Measurements from ENCODE around the gene NEIL3. TPM values are rescaled to one million over a fixed set of nuclear protein-coding genes. Genes with fewer than 3 reads are reported as not detected.

The NEIL3 gene
- total RNA-seq, 1 donor from 2014 or later, result 0.98 TPM

DNA sequence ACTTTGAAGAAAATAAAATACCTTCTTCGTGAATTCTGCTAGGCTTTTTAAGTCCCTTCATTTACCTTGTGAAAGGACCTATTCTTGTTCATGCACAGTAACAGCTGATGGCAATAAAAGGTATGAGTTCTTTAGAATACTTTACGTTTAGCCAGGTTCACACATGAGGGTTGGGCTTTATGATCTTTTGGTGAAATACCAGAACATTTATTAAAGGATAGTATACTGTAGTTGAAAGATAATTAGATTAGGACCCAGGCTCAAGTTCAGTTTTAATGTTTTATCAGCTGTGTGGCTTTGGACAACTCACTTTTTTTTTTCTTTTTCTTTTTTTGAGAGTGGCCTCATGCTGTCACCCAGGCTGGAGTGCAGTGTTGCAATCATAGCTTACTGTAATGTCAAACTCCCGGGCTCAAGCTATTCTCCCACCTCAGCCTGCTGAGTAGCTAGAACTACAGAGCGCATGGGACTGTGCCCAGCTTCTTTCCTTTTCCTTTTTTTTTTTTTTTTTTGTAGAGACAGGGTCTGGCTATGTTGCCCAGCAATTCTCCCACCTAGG, 28.2 kb upstream of the NEIL3 start:
- no peak for DNase-seq (ENCODE audit: extremely low spot score in 2 of 2)
- intact Hi-C loops (cut with DNase I), result no loop called here

GRCh38 chr4:177282284-177282835, 27.3 kb upstream of the NEIL3 start:
- H3K4me1 ChIP-seq, result no peaks in the 10 kb centered on the region
- H3K36me3 ChIP-seq, result no peaks in the 10 kb centered on the region
- no peak for TF ChIP-seq POLR2A (IDR thresholded peaks at IDR 0.05)
- no peak for TF ChIP-seq POLR2AphosphoS5 (IDR thresholded peaks at IDR 0.05; ENCODE audit: insufficient read depth in 1 of 2, low read depth in 1 of 2)
- TF ChIP-seq, protein P1, sequence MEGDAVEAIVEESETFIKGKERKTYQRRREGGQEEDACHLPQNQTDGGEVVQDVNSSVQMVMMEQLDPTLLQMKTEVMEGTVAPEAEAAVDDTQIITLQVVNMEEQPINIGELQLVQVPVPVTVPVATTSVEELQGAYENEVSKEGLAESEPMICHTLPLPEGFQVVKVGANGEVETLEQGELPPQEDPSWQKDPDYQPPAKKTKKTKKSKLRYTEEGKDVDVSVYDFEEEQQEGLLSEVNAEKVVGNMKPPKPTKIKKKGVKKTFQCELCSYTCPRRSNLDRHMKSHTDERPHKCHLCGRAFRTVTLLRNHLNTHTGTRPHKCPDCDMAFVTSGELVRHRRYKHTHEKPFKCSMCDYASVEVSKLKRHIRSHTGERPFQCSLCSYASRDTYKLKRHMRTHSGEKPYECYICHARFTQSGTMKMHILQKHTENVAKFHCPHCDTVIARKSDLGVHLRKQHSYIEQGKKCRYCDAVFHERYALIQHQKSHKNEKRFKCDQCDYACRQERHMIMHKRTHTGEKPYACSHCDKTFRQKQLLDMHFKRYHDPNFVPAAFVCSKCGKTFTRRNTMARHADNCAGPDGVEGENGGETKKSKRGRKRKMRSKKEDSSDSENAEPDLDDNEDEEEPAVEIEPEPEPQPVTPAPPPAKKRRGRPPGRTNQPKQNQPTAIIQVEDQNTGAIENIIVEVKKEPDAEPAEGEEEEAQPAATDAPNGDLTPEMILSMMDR (IDR thresholded peaks at IDR 0.05), result no peak
- intact Hi-C loops (cut with DNase I), result no loop called here
- no peaks in the 10 kb centered on the region for H3K27me3 ChIP-seq
- H3K27ac ChIP-seq, result no peak overlapping the region
- no peaks in the 10 kb centered on the region for H3K9me3 ChIP-seq
- DNase-seq (ENCODE audit: extremely low spot score in 2 of 2), result no peak
- H3K4me3 ChIP-seq, result no peak overlapping the region

More for the DNA sequence above, 28.2 kb upstream of the NEIL3 start:
- no peaks in the 10 kb centered on the region for H3K4me1 ChIP-seq
- no peak overlapping the region for H3K27ac ChIP-seq
- H3K36me3 ChIP-seq, result no peaks in the 10 kb centered on the region
- no peak overlapping the region for H3K4me3 ChIP-seq
- no peaks in the 10 kb centered on the region for H3K27me3 ChIP-seq
- TF ChIP-seq POLR2AphosphoS5 (IDR thresholded peaks at IDR 0.05; ENCODE audit: insufficient read depth in 1 of 2, low read depth in 1 of 2) (no peak), POLR2A (IDR thresholded peaks at IDR 0.05) (no peak)
- TF ChIP-seq, protein P1 (IDR thresholded peaks at IDR 0.05), result no peak
- H3K9me3 ChIP-seq, result no peaks in the 10 kb centered on the region

DNA sequence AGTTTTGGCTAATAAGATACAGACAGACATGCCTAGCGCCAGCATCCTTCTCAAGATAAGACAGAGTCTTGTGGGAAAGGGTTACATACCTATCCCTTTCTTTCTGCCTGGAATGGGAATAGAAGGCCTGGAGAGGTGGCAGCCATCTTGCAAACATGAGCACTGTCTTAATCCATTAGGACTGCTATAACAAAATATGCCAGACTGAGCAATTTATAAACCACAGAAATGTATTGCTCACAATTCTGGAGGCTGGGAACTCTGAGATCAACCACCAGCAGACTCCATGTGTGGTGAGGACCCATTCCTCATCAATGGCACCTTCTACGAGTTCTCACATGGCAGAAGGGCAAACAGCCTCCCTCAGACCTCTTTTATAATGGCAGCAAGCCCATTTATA, 26.5 kb upstream of the NEIL3 start:
- Histone ChIP-seq H3K27me3 (no peaks in the 10 kb centered on the region), H3K36me3 (no peaks in the 10 kb centered on the region), H3K27ac (no peak overlapping the region), H3K4me3 (no peak overlapping the region), H3K4me1 (no peaks in the 10 kb centered on the region), H3K9me3 (no peaks in the 10 kb centered on the region)
- TF ChIP-seq, protein P1 (IDR thresholded peaks at IDR 0.05), result no peak
- TF ChIP-seq POLR2AphosphoS5 (IDR thresholded peaks at IDR 0.05; ENCODE audit: insufficient read depth in 1 of 2, low read depth in 1 of 2), result no peak
- TF ChIP-seq POLR2A (IDR thresholded peaks at IDR 0.05), result no peak
- no peak for DNase-seq (ENCODE audit: extremely low spot score in 2 of 2)
- intact Hi-C loops (cut with DNase I), result no loop called here

DNA sequence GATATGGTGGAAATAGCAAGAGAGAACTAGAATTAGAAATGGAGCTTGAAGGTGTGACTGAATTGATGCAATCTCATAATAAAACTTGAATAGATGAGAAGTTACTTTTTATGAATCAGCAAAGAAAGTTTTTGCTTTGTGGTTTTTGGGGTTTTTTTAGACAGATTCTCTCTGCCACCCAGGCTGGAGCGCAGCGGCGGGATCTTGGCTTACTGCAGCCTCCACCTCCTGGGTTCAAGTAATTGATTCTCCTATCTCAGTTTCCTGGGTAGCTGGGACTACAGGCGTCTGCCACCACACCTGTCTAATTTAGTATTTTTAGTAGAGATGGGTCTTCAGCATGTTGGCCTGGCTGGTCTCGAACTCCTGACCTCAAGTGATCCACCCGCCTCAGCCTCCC, 23.7 kb upstream of the NEIL3 start:
- TF ChIP-seq POLR2AphosphoS5 (IDR thresholded peaks at IDR 0.05; ENCODE audit: insufficient read depth in 1 of 2, low read depth in 1 of 2) (no peak), POLR2A (IDR thresholded peaks at IDR 0.05) (no peak)
- TF ChIP-seq, protein P1 (IDR thresholded peaks at IDR 0.05), result no peak
- Histone ChIP-seq H3K4me1 (no peaks in the 10 kb centered on the region), H3K9me3 (no peaks in the 10 kb centered on the region), H3K27ac (no peak overlapping the region), H3K4me3 (no peak overlapping the region), H3K27me3 (no peaks in the 10 kb centered on the region), H3K36me3 (no peaks in the 10 kb centered on the region)
- intact Hi-C loops (cut with DNase I), result no loop called here
- no peak for DNase-seq (ENCODE audit: extremely low spot score in 2 of 2)

DNA sequence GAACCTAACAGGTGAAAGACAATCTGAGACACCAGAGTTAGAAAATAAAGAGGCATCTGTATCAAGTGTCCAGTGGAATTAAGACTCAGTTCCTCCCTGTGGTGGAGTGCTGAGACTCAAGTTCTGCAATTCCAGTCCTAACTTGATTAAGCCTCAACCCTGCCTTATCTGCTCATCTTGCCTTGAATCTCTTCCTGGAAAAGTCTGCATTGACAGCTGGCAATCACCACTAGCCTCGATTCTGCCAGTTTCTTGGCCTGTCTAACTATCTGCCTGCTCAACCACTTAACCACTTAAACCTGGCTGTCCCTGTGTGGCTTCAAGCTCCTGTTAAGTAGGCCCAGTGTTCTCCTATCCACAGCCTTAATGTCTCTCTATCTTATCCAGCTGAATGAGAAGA, 22.4 kb upstream of the NEIL3 start:
- Histone ChIP-seq H3K36me3 (no peaks in the 10 kb centered on the region), H3K27me3 (no peaks in the 10 kb centered on the region), H3K27ac (no peak overlapping the region), H3K4me3 (no peak overlapping the region), H3K4me1 (no peaks in the 10 kb centered on the region), H3K9me3 (no peaks in the 10 kb centered on the region)
- intact Hi-C loops (cut with DNase I), result no loop called here
- no peak for DNase-seq (ENCODE audit: extremely low spot score in 2 of 2)
- TF ChIP-seq, protein P1 (IDR thresholded peaks at IDR 0.05), result no peak
- TF ChIP-seq POLR2AphosphoS5 (IDR thresholded peaks at IDR 0.05; ENCODE audit: insufficient read depth in 1 of 2, low read depth in 1 of 2) (no peak), POLR2A (IDR thresholded peaks at IDR 0.05) (no peak)
